K562 (cell line): ENCODE data around the gene ICE2. TPM values are rescaled to one million over a fixed set of nuclear protein-coding genes. Genes with fewer than 3 reads are reported as not detected.

Experiments used
- HSF4 ChIP-seq: fragments of 250-450 bp; sonication (Bioruptor Pico); IDR thresholded peaks from 2 replicates; pipeline ENCODE4 v2.1.2; 2022; ENCODE audit warnings: mild to moderate bottlenecking, moderate library complexity, borderline replicate concordance
- KAT8 ChIP-seq: fragments of 450-650 bp; IDR thresholded peaks from 2 replicates; pipeline ENCODE4 v1.6.1; 2016; ENCODE audit warnings: low read depth, mild to moderate bottlenecking
- MBD1 ChIP-seq: fragments of 250-450 bp; sonication (Bioruptor Pico); IDR thresholded peaks from 2 replicates; pipeline ENCODE4 v1.8.0; 2022; ENCODE audit warnings: inconsistent platforms
- MGA ChIP-seq: fragments of 450-650 bp; IDR thresholded peaks from 2 replicates; pipeline ENCODE4 v1.6.1; 2016; ENCODE audit warnings: mild to moderate bottlenecking, moderate library complexity
- NFE2L1 ChIP-seq: fragments of 450-650 bp; IDR thresholded peaks from 2 replicates; pipeline ENCODE4 v1.6.1; 2016; ENCODE audit warnings: missing genetic modification characterization, low read depth, mild to moderate bottlenecking, missing compliant biosample characterization, moderate library complexity, borderline replicate concordance
- NFRKB ChIP-seq: fragments of 450-650 bp; IDR thresholded peaks from 2 replicates; pipeline ENCODE4 v1.6.1; 2016; ENCODE audit warnings: low read depth
- SIN3A ChIP-seq, 2 experiments: fragments of 150-350 bp in 1 of 2; IDR thresholded peaks; 2 replicates each; pipeline ENCODE4 v1.6.1; 2011 to 2016; ENCODE audit warnings: borderline replicate concordance in 2 of 2, low read depth in 2 of 2, low read length in 2 of 2, mild to moderate bottlenecking in 2 of 2, moderate library complexity in 2 of 2; ENCODE audit not compliant: control insufficient read depth in 1 of 2
- TEAD2 ChIP-seq: fragments of 450-650 bp; IDR thresholded peaks from 2 replicates; pipeline ENCODE4 v1.6.1; 2016; ENCODE audit warnings: missing genetic modification characterization, control low read depth, missing compliant biosample characterization
- WHSC1 ChIP-seq: IDR thresholded peaks from one replicate; pipeline ENCODE4 v1.6.1; 2012; ENCODE audit warnings: low read length, control low read depth, inconsistent platforms
- ZBED1 ChIP-seq: IDR thresholded peaks from 2 replicates; pipeline ENCODE4 v1.6.1; 2014
- ZNF347 ChIP-seq: fragments of 450-650 bp; formaldehyde crosslinking; IDR thresholded peaks from 2 replicates; pipeline ENCODE4 v1.4.0; 2020; ENCODE audit warnings: low read depth, mild to moderate bottlenecking, moderate library complexity
- ZNF511 ChIP-seq: sonication (generic); formaldehyde crosslinking; IDR thresholded peaks from 2 replicates; pipeline ENCODE4 v1.8.0; 2022; ENCODE audit warnings: mild to moderate bottlenecking, missing genetic modification reagents
- ZNF589 ChIP-seq: fragments of 200-800 bp; sonication (Bioruptor generic); IDR thresholded peaks from 2 replicates; pipeline ENCODE4 v1.6.1; 2016; ENCODE audit warnings: low read depth, missing genetic modification characterization, missing compliant biosample characterization
- polyA plus RNA-seq, 8 experiments: library from polyadenylated mRNA; depleted of rRNA in 4 of 8; stranded (reverse) in 5 of 8; unstranded in 3 of 8; fragments of >200 nt; fragmentation: Nextera tagmentation in 2 of 8; fragmentation: Illumina TruSeq in 1 of 8; extraction: Ambion mirVana in 2 of 8; extraction: Trizol in 1 of 8; gene quantifications; 2 replicates each; pipeline versions ENCODE4 v1.2.1 to v1.2.3, GENCODE V29; 2011 to 2014; ENCODE audit warnings: inconsistent platforms in 1 of 8, missing spikeins in 1 of 8
- total RNA-seq, 7 experiments: library from RNA; depleted of rRNA in 6 of 7; stranded (reverse); fragments of >200 nt in 6 of 7; fragmentation: Illumina TruSeq in 2 of 7; extraction: Trizol in 2 of 7; gene quantifications; 2 replicates each; pipeline versions ENCODE4 v1.2.1 to v1.2.3, GENCODE V29; 2011 to 2021; ENCODE audit warnings: low replicate concordance in 1 of 7

Gene ICE2
- total and polyA plus RNA-seq, 9 of the 15 experiments (the other 6 are each of a cell fraction or from before 2014, with no cell fraction given), result 21.8 to 87.9 (median 58.1) TPM

- no peak for TF ChIP-seq MGA
- TF ChIP-seq KAT8, result no peak
- no peak for TF ChIP-seq HSF4 (CRISPR knock-in tag)
- peak in 1 of 2 experiments; percentile 56; a peak in 1 of 4 replicates for TF ChIP-seq SIN3A (IDR thresholded peaks at IDR 0.05; ENCODE audit: borderline replicate concordance in 2 of 2, control insufficient read depth in 1 of 2, low read depth in 2 of 2, low read length in 2 of 2)
- TF ChIP-seq WHSC1, result no peak
- no peak for TF ChIP-seq MBD1 (CRISPR knock-in tag)
- TF ChIP-seq ZNF347 (CRISPR knock-in tag), result no peak
- no peak for TF ChIP-seq ZNF589 (CRISPR knock-in tag)
- TF ChIP-seq ZBED1, result no peak
- no peak for TF ChIP-seq NFE2L1 (tag)
- no peak for TF ChIP-seq TEAD2 (tag)
- no peak for TF ChIP-seq NFRKB
- TF ChIP-seq ZNF511, result no peak
Observed at GRCh38 chr15:60397772-60398445, 81.0 kb downstream of the ICE2 start, which contains the start of gene ANXA2 (continued).
